Glutamatergic neuron (in vitro differentiated cells): ENCODE results near the gene AKR7A2. TPM values are rescaled to one million over a fixed set of nuclear protein-coding genes. Genes with fewer than 3 reads are reported as not detected.
"Not testable (repeated sequence)": the region's sequence is repeated elsewhere in the genome, so short reads cannot be mapped to it uniquely, and the experiment has no call there.

Source experiments
- DNase-seq: peaks from one replicate; pipeline ENCODE4 v3.0.0; 2022
- H3K27ac Mint-ChIP-seq: one replicate; pipeline ENCODE4 v1.8.0; 2020; ENCODE audit warnings: mild to moderate bottlenecking, mixed read lengths, inconsistent platforms; ENCODE audit not compliant: unreplicated experiment
- H3K27me3 Mint-ChIP-seq: one replicate; pipeline ENCODE4 v1.8.0; 2020; ENCODE audit warnings: mild to moderate bottlenecking, moderate library complexity, mixed read lengths, inconsistent platforms; ENCODE audit not compliant: unreplicated experiment
- H3K36me3 Mint-ChIP-seq: one replicate; pipeline ENCODE4 v1.8.0; 2020; ENCODE audit warnings: mild to moderate bottlenecking, mixed read lengths, inconsistent platforms; ENCODE audit not compliant: unreplicated experiment
- H3K4me1 Mint-ChIP-seq: one replicate; pipeline ENCODE4 v1.8.0; 2020; ENCODE audit warnings: mild to moderate bottlenecking, low read depth, mixed read lengths, inconsistent platforms; ENCODE audit not compliant: unreplicated experiment
- H3K4me3 Mint-ChIP-seq: one replicate; pipeline ENCODE4 v1.8.0; 2020; ENCODE audit warnings: mild to moderate bottlenecking, mixed read lengths, inconsistent platforms; ENCODE audit not compliant: unreplicated experiment
- H3K9me3 Mint-ChIP-seq: one replicate; pipeline ENCODE4 v1.8.0; 2020; ENCODE audit warnings: mild to moderate bottlenecking, moderate library complexity, mixed read lengths, inconsistent platforms; ENCODE audit not compliant: unreplicated experiment
- total RNA-seq: library from RNA; stranded (reverse); fragmentation: NEBNext Ultra II Directional; extraction: Animal tissue kit (Norgen Biotek cat#: 25700); gene quantifications from one replicate; pipeline ENCODE4 v1.2.1, GENCODE V29; 2021; ENCODE audit not compliant: unreplicated experiment
- TF ChIP-seq, protein P1 (sequence below): fragments of 200-600 bp; sonication (generic); IDR thresholded peaks from one replicate; pipeline ENCODE4 v1.5.0; 2021; ENCODE audit not compliant: partially characterized antibody, unreplicated experiment

The AKR7A2 gene
- total RNA-seq, 1 donor from 2014 or later, result 35.7 TPM

DNA sequence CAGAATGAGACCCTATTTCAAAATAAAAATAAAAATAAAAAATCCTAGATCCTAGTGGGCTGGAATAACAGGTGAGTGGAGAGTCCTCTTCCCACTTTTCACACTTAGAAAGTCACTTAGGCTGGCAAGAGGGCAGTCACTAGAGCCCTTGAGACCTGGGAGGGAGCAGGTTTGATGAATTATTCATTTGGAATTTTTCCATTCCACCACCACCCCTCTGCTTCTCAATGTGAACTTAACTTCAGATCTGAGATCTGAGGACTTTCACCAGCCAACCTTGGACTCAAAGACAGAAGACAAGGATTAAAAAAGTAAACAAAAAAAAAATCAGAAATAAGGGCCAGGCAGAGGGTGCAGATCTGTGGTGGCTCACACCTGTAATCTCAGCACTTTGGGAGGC lies 39.9 kb downstream of the AKR7A2 start:
- H3K4me1 Mint-ChIP-seq, result no peaks in the 10 kb centered on the region
- no peak overlapping the region for H3K4me3 Mint-ChIP-seq
- H3K27me3 Mint-ChIP-seq, result peaks cover 3% of the 10 kb centered on the region
- TF ChIP-seq, protein P1, sequence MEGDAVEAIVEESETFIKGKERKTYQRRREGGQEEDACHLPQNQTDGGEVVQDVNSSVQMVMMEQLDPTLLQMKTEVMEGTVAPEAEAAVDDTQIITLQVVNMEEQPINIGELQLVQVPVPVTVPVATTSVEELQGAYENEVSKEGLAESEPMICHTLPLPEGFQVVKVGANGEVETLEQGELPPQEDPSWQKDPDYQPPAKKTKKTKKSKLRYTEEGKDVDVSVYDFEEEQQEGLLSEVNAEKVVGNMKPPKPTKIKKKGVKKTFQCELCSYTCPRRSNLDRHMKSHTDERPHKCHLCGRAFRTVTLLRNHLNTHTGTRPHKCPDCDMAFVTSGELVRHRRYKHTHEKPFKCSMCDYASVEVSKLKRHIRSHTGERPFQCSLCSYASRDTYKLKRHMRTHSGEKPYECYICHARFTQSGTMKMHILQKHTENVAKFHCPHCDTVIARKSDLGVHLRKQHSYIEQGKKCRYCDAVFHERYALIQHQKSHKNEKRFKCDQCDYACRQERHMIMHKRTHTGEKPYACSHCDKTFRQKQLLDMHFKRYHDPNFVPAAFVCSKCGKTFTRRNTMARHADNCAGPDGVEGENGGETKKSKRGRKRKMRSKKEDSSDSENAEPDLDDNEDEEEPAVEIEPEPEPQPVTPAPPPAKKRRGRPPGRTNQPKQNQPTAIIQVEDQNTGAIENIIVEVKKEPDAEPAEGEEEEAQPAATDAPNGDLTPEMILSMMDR, result no peak
- no peak for DNase-seq
- no peak overlapping the region for H3K27ac Mint-ChIP-seq
- peaks cover 5% of the 10 kb centered on the region for H3K9me3 Mint-ChIP-seq
- peaks cover 10% of the 10 kb centered on the region for H3K36me3 Mint-ChIP-seq

DNA sequence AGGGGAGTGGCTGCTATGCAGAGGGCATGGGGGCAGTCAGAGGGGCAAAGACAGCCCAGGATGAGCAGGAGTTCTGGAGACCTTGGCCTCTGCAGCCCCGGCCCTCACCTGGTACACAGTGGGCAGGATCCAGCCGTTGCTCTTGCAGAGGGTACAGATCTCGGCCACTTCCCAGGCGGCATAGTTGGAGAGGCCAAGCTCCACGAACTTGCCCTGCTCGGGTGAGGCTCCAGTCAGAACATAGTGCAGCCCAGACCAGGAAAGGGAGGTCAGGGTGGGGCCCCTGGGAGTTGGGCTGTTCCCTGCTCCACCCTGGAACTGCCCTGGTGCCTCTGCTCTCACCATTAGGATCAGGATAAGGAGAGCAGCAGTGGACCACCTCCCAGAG lies 41.6 kb downstream of the AKR7A2 start:
- H3K27ac Mint-ChIP-seq, H3K9me3 Mint-ChIP-seq, H3K4me1 Mint-ChIP-seq, H3K36me3 Mint-ChIP-seq, H3K27me3 Mint-ChIP-seq, H3K4me3 Mint-ChIP-seq, DNase-seq: not testable (repeated sequence)

DNA sequence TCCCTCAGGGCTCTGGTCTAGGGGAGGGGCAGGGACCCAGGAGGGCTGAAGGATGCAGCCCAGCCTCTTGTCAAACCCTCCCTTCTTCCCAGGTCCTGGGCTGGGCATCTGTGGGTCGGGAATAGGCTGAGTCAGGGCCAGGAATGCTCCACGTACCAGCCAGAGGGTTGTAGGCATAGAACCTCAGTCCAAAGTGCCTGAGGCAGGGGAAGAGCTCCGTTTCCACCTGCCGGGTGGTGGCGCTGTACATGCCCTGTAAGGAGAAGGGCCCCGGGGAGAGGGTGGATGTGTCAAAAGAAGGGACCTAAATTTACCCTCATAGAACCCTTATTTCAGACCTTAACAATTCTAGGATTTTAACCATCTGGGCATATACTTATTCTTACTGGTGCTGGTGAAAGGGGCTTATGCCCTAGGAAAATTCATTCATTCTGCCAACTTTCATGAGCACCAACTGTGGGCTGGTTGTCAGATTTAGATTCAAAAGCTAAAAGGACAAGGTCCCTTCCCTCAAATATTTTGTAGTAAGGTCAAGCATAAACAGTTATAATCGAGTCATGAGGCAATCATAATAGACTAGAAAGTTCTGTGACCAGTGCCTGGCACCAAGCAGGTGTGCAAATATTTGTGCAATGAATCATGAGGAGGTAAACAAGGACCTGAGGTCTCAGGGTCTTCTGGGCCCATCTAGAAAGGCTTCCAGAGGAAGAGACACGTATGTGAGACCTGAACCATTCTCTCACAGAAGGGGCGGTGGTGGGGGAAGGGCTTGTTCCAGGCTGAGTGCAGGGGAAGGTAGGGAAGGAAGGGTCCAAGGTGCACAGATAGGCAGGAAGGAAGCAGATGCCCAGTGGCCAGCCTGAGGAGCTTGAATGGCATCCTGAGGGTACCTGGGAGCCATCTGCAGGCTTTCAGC lies 42.3 kb downstream of the AKR7A2 start:
- DNase-seq, H3K9me3 Mint-ChIP-seq, H3K4me1 Mint-ChIP-seq, H3K27me3 Mint-ChIP-seq, H3K4me3 Mint-ChIP-seq, H3K36me3 Mint-ChIP-seq, H3K27ac Mint-ChIP-seq: not testable (repeated sequence)

DNA sequence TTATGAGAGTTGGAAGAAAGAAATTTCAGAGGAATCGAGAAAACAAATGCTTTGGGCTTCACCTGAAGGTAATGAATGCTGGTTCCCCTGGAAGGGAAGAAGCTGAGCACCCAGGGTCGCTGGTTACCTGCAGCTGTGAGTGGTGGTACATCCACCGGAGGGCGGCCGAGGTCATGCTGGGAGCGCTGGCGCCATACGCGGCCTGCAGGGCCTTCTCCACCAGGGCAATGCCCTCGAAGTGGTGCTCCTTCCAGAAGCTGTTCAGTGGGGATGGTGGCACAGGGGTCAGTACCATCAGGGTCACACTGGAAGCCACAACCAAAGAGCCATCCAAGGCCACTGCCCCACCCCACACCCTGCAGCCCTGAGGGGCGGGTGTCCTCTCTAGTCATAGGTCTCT lies 43.5 kb downstream of the AKR7A2 start:
- Mint-ChIP-seq H3K4me3 (no peak overlapping the region), H3K36me3 (peaks cover 6% of the 10 kb centered on the region), H3K9me3 (peaks cover 2% of the 10 kb centered on the region), H3K27ac (no peak overlapping the region), H3K4me1 (no peaks in the 10 kb centered on the region), H3K27me3 (peaks cover 3% of the 10 kb centered on the region)
- TF ChIP-seq, protein P1, result no peak
- DNase-seq, result no peak

DNA sequence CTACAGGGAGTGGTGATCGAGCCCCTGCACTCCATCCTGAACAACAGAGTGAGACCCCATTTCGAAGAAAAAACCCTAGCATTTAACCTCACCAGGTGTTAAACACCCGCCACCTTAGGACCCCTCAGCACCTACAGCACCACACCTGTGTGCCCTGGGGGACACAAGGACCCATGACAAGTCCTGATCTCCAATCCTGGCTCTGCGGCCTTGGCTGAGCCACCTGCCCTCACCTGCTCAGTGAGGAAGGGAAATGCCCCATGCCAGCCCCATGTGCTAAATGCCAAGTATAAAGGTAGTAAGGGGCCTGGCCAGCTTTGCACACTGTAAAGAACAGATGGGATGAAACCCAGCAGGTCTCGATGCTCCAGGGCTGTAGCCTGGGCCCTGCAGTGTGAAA lies 49.2 kb downstream of the AKR7A2 start:
- H3K27ac Mint-ChIP-seq, result no peak overlapping the region
- H3K27me3 Mint-ChIP-seq, result peaks cover 3% of the 10 kb centered on the region
- no peaks in the 10 kb centered on the region for H3K36me3 Mint-ChIP-seq
- DNase-seq, result no peak
- H3K4me3 Mint-ChIP-seq, result no peak overlapping the region
- no peaks in the 10 kb centered on the region for H3K9me3 Mint-ChIP-seq
- TF ChIP-seq, protein P1, result no peak
- no peaks in the 10 kb centered on the region for H3K4me1 Mint-ChIP-seq

DNA sequence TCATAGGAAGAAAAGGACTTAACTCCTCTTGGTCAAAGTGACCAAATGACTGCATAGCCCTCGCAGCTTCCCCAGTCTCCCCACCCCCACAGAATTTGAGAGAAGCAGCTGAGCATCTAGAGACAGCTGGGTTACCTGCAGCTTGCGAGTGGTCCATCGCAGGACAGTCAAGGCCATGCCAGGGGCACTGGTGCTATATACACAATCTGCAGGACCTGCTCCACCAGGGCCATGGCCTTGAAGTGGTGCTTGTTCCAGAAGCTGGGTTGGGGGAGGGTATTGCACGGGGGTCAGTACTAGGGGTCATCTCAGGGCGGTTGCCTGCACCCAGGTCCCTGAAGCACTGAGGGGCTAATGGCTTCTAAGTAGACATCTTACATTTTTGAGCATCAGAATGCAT lies 49.9 kb downstream of the AKR7A2 start:
- H3K4me3 Mint-ChIP-seq, result no peak overlapping the region
- no peak for DNase-seq
- TF ChIP-seq, protein P1, result no peak
- peaks cover 3% of the 10 kb centered on the region for H3K27me3 Mint-ChIP-seq
- peaks cover 1% of the 10 kb centered on the region for H3K9me3 Mint-ChIP-seq
- no peak overlapping the region for H3K27ac Mint-ChIP-seq
- no peaks in the 10 kb centered on the region for H3K4me1 Mint-ChIP-seq
- H3K36me3 Mint-ChIP-seq, result no peaks in the 10 kb centered on the region
